B cell (primary cell): Measurements from ENCODE around the gene KSR1.

Experiments used
- CTCF ChIP-seq: fragments of 200-600 bp; IDR thresholded peaks from one replicate; pipeline ENCODE4 v1.8.0; 2022; ENCODE audit warnings: antibody characterized with exemption, mild to moderate bottlenecking
- EZH2 ChIP-seq: IDR thresholded peaks from 2 replicates; pipeline ENCODE4 v1.6.1; 2012; ENCODE audit warnings: borderline replicate concordance, low read depth, mild to moderate bottlenecking, moderate library complexity, low read length; ENCODE audit not compliant: insufficient read depth, poor library complexity, severe bottlenecking

DNA sequence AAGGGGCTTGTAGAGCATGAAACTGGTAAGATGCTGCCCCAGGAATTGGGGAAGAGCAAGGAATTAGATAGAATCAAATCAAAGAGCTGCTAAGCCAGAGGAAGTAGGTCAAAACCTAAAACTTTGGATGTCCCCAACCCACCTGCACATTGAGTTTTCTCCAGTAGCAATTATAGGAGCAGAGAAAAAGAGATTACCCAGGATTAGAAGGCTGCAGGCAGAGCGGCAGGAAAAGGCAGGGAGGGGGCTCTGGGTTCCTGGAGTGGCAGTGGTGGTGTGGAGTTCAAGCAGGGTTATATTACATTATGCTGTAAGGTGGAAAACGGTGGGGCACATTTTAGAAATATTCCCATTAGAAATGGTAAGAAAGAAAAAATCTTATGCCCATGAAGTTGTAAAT, 68.3 kb downstream of the KSR1 start:
- TF ChIP-seq CTCF (no peak), EZH2 (no peak)
